ENCODE data around the gene ZNF76. TPM values are rescaled to one million over a fixed set of nuclear protein-coding genes. Genes with fewer than 3 reads are reported as not detected.

Gene ZNF76
- total RNA-seq, 4 donors from 2014 or later, result 18.9 to 56.1 (median 41.1) TPM

DNA sequence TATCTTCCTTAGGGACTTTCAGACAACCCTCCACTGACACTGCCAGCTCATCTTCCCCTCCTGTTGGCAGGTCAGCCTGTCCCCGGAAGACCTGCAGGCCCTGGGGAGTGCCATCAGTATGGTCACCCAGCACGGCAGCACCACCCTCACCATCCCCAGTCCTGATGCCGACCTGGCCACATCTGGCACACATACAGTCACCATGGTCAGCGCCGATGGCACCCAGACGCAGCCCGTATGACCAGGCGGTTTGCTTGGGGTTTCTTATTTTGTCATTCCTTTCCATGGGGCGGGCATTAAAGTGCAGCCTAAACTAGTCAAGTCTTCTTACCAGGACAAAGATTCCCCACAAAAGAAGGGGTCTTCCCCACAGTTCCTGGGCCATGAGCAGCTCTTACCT lies 34.1 kb downstream of the ZNF76 start:
- Histone ChIP-seq H3K4me1 (peaks cover 0 to 4% of the 10 kb centered on the region in 2 donors), H3K9me3 (no peaks in the 10 kb centered on the region), H3K27ac (no peak overlapping the region), H3K36me3 (no peaks in the 10 kb centered on the region), H3K4me3 (no peak overlapping the region), H3K27me3 (no peaks in the 10 kb centered on the region)
- intact Hi-C loops (cut with DNase I; ENCODE audit: low total_unique reads), result no loop called here
- TF ChIP-seq POLR2A (IDR thresholded peaks at IDR 0.05) (no peak), CTCF (IDR thresholded peaks at IDR 0.05) (no peak)
- no peak for DNase-seq

GRCh38 chr6:35294308-35294945 lies 34.9 kb downstream of the ZNF76 start:
- DNase-seq, result no peak
- H3K9me3 ChIP-seq, result no peaks in the 10 kb centered on the region
- intact Hi-C loops (cut with DNase I; ENCODE audit: low total_unique reads), result no loop called here
- H3K27ac ChIP-seq, result no peak overlapping the region
- TF ChIP-seq CTCF (IDR thresholded peaks at IDR 0.05) (peak; percentile 36 to 59 (median 52)), POLR2A (IDR thresholded peaks at IDR 0.05) (no peak)
- no peaks in the 10 kb centered on the region for H3K36me3 ChIP-seq
- H3K27me3 ChIP-seq, result no peaks in the 10 kb centered on the region
- H3K4me1 ChIP-seq, result peaks cover 0 to 4% of the 10 kb centered on the region in 2 donors
- no peak overlapping the region for H3K4me3 ChIP-seq

GRCh38 chr6:35295036-35295435 lies 35.5 kb downstream of the ZNF76 start:
- Histone ChIP-seq H3K36me3 (no peaks in the 10 kb centered on the region), H3K27me3 (no peaks in the 10 kb centered on the region), H3K9me3 (no peaks in the 10 kb centered on the region), H3K4me3 (no peak overlapping the region), H3K27ac (no peak overlapping the region), H3K4me1 (peaks cover 0 to 4% of the 10 kb centered on the region in 2 donors)
- no peak for DNase-seq
- TF ChIP-seq POLR2A (IDR thresholded peaks at IDR 0.05) (no peak), CTCF (IDR thresholded peaks at IDR 0.05) (no peak)
- intact Hi-C loops (cut with DNase I; ENCODE audit: low total_unique reads), result no loop called here

DNA sequence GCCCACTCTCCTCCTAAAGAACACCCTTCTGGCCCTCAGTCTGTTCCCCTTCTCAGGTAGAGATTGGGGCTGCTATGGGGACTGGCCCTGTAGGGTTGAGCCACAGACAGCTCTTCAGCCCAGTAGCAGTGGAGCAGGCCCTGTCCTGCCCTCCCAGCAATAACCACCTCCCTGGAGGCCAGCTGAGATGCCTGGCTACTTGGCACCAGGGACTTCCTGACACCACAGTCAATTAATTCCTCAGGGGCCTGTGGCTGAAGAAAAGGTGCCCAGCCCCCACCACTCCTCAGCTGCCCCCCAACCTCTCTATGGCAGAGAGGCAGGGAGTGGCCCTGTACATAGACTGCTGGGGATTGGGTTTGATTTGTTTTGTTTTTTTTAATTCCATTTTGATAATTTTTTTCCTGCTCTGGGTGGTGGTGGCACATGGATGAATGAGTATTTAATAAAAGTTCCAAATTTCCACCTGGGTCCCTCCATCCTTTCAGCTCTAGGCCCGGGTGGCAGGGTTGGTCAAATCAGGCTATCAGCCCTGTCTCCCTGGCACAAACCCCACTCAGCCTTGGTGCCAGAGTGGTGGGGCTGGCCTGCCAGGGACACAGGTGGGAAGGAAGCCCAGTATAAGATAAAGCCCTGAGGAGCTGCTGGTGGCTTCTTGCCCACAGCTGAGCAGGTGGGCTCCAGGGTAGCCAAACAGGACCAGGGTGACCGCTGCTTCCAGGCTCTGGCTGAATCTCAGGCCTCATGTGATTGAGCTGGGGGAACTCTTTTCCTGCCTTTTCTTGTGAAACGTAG lies 36.2 kb downstream of the ZNF76 start:
- TF ChIP-seq CTCF (IDR thresholded peaks at IDR 0.05), result no peak
- TF ChIP-seq POLR2A (IDR thresholded peaks at IDR 0.05), result no peak
- intact Hi-C loops (cut with DNase I; ENCODE audit: low total_unique reads), result no loop called here
- Histone ChIP-seq H3K36me3 (no peaks in the 10 kb centered on the region), H3K27ac (no peak overlapping the region), H3K9me3 (no peaks in the 10 kb centered on the region), H3K27me3 (no peaks in the 10 kb centered on the region), H3K4me3 (no peak overlapping the region), H3K4me1 (peaks cover 0 to 4% of the 10 kb centered on the region in 2 donors)
- DNase-seq, result no peak

DNA sequence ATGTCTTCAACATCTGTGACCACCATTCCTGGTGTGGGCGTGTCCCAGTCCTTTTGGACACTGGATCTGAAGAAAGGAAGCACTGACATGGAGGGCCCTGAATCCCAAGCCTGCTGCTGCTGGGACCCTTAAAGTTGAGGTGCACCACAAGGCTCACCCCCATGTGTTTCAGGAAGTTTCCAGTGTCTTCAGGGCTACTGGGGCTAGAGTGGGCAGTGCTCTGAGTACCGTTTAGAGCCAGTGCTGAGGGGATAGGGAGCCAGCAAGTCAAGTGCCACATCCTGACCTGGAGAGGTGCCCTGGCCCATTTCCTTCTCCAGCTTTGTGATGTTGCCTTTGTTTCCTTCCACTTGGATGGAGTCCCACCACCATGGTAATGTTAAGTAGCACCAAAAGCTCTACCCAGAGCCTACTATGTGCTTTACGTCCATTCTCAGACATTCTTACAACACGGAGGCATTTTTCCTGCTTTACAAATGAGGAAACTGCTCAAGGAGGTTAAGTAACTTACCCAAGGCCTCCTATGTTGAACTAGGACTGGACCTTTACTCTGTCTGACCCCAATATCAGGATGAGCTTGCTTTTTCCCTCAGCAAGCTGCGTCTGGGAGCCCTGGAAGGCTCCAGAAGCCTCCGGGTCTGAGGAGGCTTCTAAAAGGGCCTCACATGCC lies 37.5 kb downstream of the ZNF76 start:
- TF ChIP-seq POLR2A (IDR thresholded peaks at IDR 0.05) (no peak), CTCF (IDR thresholded peaks at IDR 0.05) (no peak)

More for the DNA sequence above, 37.5 kb downstream of the ZNF76 start:
- H3K27ac ChIP-seq, result peak overlapping the region; percentile 23 to 28
- intact Hi-C loops (cut with DNase I; ENCODE audit: low total_unique reads), result no loop called here
- no peaks in the 10 kb centered on the region for H3K27me3 ChIP-seq
- H3K4me1 ChIP-seq, result peaks cover 0 to 4% of the 10 kb centered on the region in 2 donors
- no peaks in the 10 kb centered on the region for H3K9me3 ChIP-seq
- no peaks in the 10 kb centered on the region for H3K36me3 ChIP-seq
- no peak for DNase-seq
- peak overlapping the region in 1 of 2 donors; percentile 13 for H3K4me3 ChIP-seq
